ENCODE results near the gene ODAM.

ODAM gene

DNA sequence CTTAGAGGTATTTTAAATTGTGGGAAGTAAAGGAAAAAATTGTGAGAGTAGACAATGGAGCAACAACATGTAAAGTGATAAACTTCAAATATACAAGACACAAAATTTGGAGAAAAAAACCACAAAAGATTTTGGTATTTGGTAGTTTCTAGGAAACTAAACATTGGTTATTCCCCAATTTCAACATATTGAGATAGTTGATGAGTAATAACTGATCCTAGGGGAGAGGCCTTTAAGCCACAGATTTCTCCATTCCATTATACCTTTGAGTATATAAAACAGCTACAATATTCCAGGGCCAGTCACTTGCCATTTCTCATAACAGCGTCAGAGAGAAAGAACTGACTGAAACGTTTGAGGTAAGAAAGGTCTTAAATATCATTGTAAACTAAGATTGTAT, 30.3 kb downstream of the ODAM start, which contains the start of gene FDCSP:
TSS of gene FDCSP (plus strand) at position 301 of the 400 bp plus-strand sequence. CDS start 5,071 bp downstream, outside the sequence.
- no peak within 1 kb of the TSS for H2AFZ ChIP-seq (ENCODE audit: low read length)
- H3K18ac ChIP-seq (ENCODE audit: low read length): no peak within 1 kb of the TSS
- no CpG with 5 or more reads among the region's 2 CpGs for WGBS, 2 donors (ENCODE audit: extremely low coverage in 2 of 2, insufficient read length in 2 of 2, insufficient replicate concordance in 1 of 2)
- H3K9ac ChIP-seq (ENCODE audit: low read depth, low read length, poor library complexity): no peak within 1 kb of the TSS
- no peak within 1 kb of the TSS for H3K14ac ChIP-seq (ENCODE audit: low read length)
- H2AK5ac ChIP-seq (ENCODE audit: low read depth, low read length): no peak within 1 kb of the TSS
- no peak within 1 kb of the TSS for H3K23ac ChIP-seq (ENCODE audit: low read depth, low read length, poor library complexity)
- H3K36me3 ChIP-seq (replicated peaks in 1 of 2; ENCODE audit: control insufficient read depth in 2 of 2, insufficient read depth in 2 of 2, low read length in 2 of 2): no peaks in the 10 kb centered on the region
- H2BK120ac ChIP-seq (ENCODE audit: low read depth, low read length): no peak within 1 kb of the TSS
- no peak within 1 kb of the TSS for H3K4me3 ChIP-seq (ENCODE audit: low read length in 2 of 2)
- no peak within 1 kb of the TSS for H3K4me2 ChIP-seq (ENCODE audit: insufficient read depth, low read length, poor library complexity, severe bottlenecking)
- H3K79me1 ChIP-seq (ENCODE audit: low read depth, low read length): no peaks in the 10 kb centered on the region
- H2BK15ac ChIP-seq (ENCODE audit: low read length): no peak within 1 kb of the TSS
- no peak for DNase-seq (ENCODE audit: low spot score)
- H3K27ac ChIP-seq (replicated peaks; ENCODE audit: low read length): no peak within 1 kb of the TSS
- no peak within 1 kb of the TSS for H3K4ac ChIP-seq (ENCODE audit: low read length)
- H3K4me1 ChIP-seq (ENCODE audit: control insufficient read depth in 2 of 2, insufficient read depth in 1 of 2, low read depth in 1 of 2, low read length in 2 of 2): no peaks in the 10 kb centered on the region
- no peak within 1 kb of the TSS for H4K91ac ChIP-seq (ENCODE audit: low read depth, low read length, poor library complexity)
- no peak within 1 kb of the TSS for H2BK12ac ChIP-seq (ENCODE audit: low read length)
- no peaks in the 10 kb centered on the region for H3K27me3 ChIP-seq (ENCODE audit: control insufficient read depth in 3 of 3, insufficient read depth in 3 of 3, low read depth in 1 of 3, low read length in 3 of 3)
- H4K8ac ChIP-seq (ENCODE audit: low read depth, low read length): no peak within 1 kb of the TSS
- no peak within 1 kb of the TSS for H2BK5ac ChIP-seq (ENCODE audit: low read length)
- H3K9me3 ChIP-seq (replicated peaks in 1 of 2; ENCODE audit: control insufficient read depth in 2 of 2, insufficient read depth in 1 of 2, low read depth in 1 of 2, low read length in 2 of 2): no peaks in the 10 kb centered on the region

GRCh38 chr4:70236125-70236524, 40.6 kb downstream of the ODAM start:
- H3K4ac ChIP-seq (ENCODE audit: low read length): no peak overlapping the region
- H3K4me2 ChIP-seq (ENCODE audit: insufficient read depth, low read length, poor library complexity, severe bottlenecking): no peak overlapping the region
- H2AK5ac ChIP-seq (ENCODE audit: low read depth, low read length): no peak overlapping the region
- H2BK12ac ChIP-seq (ENCODE audit: low read length): no peak overlapping the region
- no peak overlapping the region for H2AFZ ChIP-seq (ENCODE audit: low read length)
- no peak overlapping the region for H3K23ac ChIP-seq (ENCODE audit: low read depth, low read length, poor library complexity)
- H3K14ac ChIP-seq (ENCODE audit: low read length): no peak overlapping the region
- H3K18ac ChIP-seq (ENCODE audit: low read length): no peak overlapping the region
- no peak overlapping the region for H3K4me3 ChIP-seq (ENCODE audit: low read length in 2 of 2)
- H3K9ac ChIP-seq (ENCODE audit: low read depth, low read length, poor library complexity): no peak overlapping the region
- H3K27me3 ChIP-seq (ENCODE audit: control insufficient read depth in 3 of 3, insufficient read depth in 3 of 3, low read depth in 1 of 3, low read length in 3 of 3): no peaks in the 10 kb centered on the region
- H4K8ac ChIP-seq (ENCODE audit: low read depth, low read length): no peak overlapping the region
- no peaks in the 10 kb centered on the region for H3K79me1 ChIP-seq (ENCODE audit: low read depth, low read length)
- H3K36me3 ChIP-seq (replicated peaks in 1 of 2; ENCODE audit: control insufficient read depth in 2 of 2, insufficient read depth in 2 of 2, low read length in 2 of 2): no peaks in the 10 kb centered on the region
- H3K9me3 ChIP-seq (replicated peaks in 1 of 2; ENCODE audit: control insufficient read depth in 2 of 2, insufficient read depth in 1 of 2, low read depth in 1 of 2, low read length in 2 of 2): no peaks in the 10 kb centered on the region
- H2BK5ac ChIP-seq (ENCODE audit: low read length): no peak overlapping the region
- no peaks in the 10 kb centered on the region for H3K4me1 ChIP-seq (ENCODE audit: control insufficient read depth in 2 of 2, insufficient read depth in 1 of 2, low read depth in 1 of 2, low read length in 2 of 2)
- no peak for DNase-seq (ENCODE audit: low spot score)
- no peak overlapping the region for H2BK120ac ChIP-seq (ENCODE audit: low read depth, low read length)
- no peak overlapping the region for H3K27ac ChIP-seq (replicated peaks; ENCODE audit: low read length)
- no peak overlapping the region for H4K91ac ChIP-seq (ENCODE audit: low read depth, low read length, poor library complexity)
- no peak overlapping the region for H2BK15ac ChIP-seq (ENCODE audit: low read length)
- WGBS, 2 donors (ENCODE audit: extremely low coverage in 2 of 2, insufficient read length in 2 of 2, insufficient replicate concordance in 1 of 2): no CpG with 5 or more reads among the region's 1 CpG

DNA sequence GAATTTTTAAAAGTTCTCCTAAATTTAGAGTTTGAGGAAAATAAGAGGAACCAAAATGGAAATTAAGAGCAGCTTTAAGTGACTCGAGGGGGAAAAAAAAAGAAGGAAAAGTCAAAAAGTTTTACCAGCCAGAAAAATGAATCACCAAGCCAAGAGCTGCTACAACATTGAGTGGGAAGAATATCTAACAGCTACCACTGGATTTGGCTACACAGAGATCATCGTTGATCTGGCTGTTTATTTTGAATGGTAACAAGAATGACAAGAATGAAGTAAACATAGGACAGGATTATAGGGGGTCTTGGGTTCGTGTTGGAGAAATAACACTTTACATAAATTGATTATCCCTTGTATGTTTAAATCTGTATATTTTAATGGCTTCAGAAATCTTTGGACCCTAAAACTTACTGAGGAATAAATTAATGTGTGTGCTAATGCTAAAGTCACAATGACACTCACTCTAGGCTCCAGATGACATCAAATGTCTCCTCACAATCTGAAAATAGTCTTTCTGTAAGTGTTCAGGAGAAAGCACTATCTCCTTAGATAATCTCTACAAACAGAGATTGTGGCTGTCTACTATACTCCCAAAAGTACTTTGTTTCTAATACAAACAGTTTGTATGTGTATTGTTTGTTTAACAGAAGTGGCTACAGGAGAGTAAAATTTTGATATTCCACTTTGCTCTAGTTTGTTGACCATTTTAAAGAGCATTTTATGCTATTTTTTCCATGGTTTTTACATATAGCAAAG, 43.8 kb downstream of the ODAM start:
- H3K9ac ChIP-seq (ENCODE audit: low read depth, low read length, poor library complexity): no peak overlapping the region
- no peak overlapping the region for H3K4ac ChIP-seq (ENCODE audit: low read length)
- H2BK15ac ChIP-seq (ENCODE audit: low read length): no peak overlapping the region
- no peak overlapping the region for H3K4me2 ChIP-seq (ENCODE audit: insufficient read depth, low read length, poor library complexity, severe bottlenecking)
- H3K36me3 ChIP-seq (replicated peaks in 1 of 2; ENCODE audit: control insufficient read depth in 2 of 2, insufficient read depth in 2 of 2, low read length in 2 of 2): no peaks in the 10 kb centered on the region
- H4K8ac ChIP-seq (ENCODE audit: low read depth, low read length): no peak overlapping the region
- no peaks in the 10 kb centered on the region for H3K4me1 ChIP-seq (ENCODE audit: control insufficient read depth in 2 of 2, insufficient read depth in 1 of 2, low read depth in 1 of 2, low read length in 2 of 2)
- H3K18ac ChIP-seq (ENCODE audit: low read length): no peak overlapping the region
- WGBS, 2 donors (ENCODE audit: extremely low coverage in 2 of 2, insufficient read length in 2 of 2, insufficient replicate concordance in 1 of 2): no CpG with 5 or more reads among the region's 3 CpGs
- no peak overlapping the region for H3K14ac ChIP-seq (ENCODE audit: low read length)
- H3K23ac ChIP-seq (ENCODE audit: low read depth, low read length, poor library complexity): no peak overlapping the region
- H2AFZ ChIP-seq (ENCODE audit: low read length): no peak overlapping the region
- no peaks in the 10 kb centered on the region for H3K27me3 ChIP-seq (ENCODE audit: control insufficient read depth in 3 of 3, insufficient read depth in 3 of 3, low read depth in 1 of 3, low read length in 3 of 3)
- H2AK5ac ChIP-seq (ENCODE audit: low read depth, low read length): no peak overlapping the region
- no peak overlapping the region for H3K4me3 ChIP-seq (ENCODE audit: low read length in 2 of 2)
- no peak overlapping the region for H3K27ac ChIP-seq (replicated peaks; ENCODE audit: low read length)
- H2BK12ac ChIP-seq (ENCODE audit: low read length): no peak overlapping the region
- H3K9me3 ChIP-seq (replicated peaks in 1 of 2; ENCODE audit: control insufficient read depth in 2 of 2, insufficient read depth in 1 of 2, low read depth in 1 of 2, low read length in 2 of 2): no peaks in the 10 kb centered on the region
- no peak overlapping the region for H4K91ac ChIP-seq (ENCODE audit: low read depth, low read length, poor library complexity)
- H2BK5ac ChIP-seq (ENCODE audit: low read length): no peak overlapping the region
- no peaks in the 10 kb centered on the region for H3K79me1 ChIP-seq (ENCODE audit: low read depth, low read length)
- H2BK120ac ChIP-seq (ENCODE audit: low read depth, low read length): no peak overlapping the region
- DNase-seq (ENCODE audit: low spot score): no peak

- Histone ChIP-seq H3K9me3 (replicated peaks in 1 of 2; ENCODE audit: control insufficient read depth in 2 of 2, insufficient read depth in 1 of 2, low read depth in 1 of 2, low read length in 2 of 2) (no peaks in the 10 kb centered on the region), H3K27me3 (ENCODE audit: control insufficient read depth in 3 of 3, insufficient read depth in 3 of 3, low read depth in 1 of 3, low read length in 3 of 3) (no peaks in the 10 kb centered on the region), H3K79me1 (ENCODE audit: low read depth, low read length) (no peaks in the 10 kb centered on the region), H2BK12ac (ENCODE audit: low read length) (no peak overlapping the region), H2BK5ac (ENCODE audit: low read length) (no peak overlapping the region), H3K27ac (replicated peaks; ENCODE audit: low read length) (no peak overlapping the region), H3K18ac (ENCODE audit: low read length) (no peak overlapping the region), H2AFZ (ENCODE audit: low read length) (no peak overlapping the region), H2AK5ac (ENCODE audit: low read depth, low read length) (no peak overlapping the region), H3K36me3 (replicated peaks in 1 of 2; ENCODE audit: control insufficient read depth in 2 of 2, insufficient read depth in 2 of 2, low read length in 2 of 2) (no peaks in the 10 kb centered on the region), H2BK15ac (ENCODE audit: low read length) (no peak overlapping the region), H3K4me2 (ENCODE audit: insufficient read depth, low read length, poor library complexity, severe bottlenecking) (no peak overlapping the region), H3K4me3 (ENCODE audit: low read length in 2 of 2) (no peak overlapping the region), H3K4ac (ENCODE audit: low read length) (no peak overlapping the region), H4K8ac (ENCODE audit: low read depth, low read length) (no peak overlapping the region), H3K23ac (ENCODE audit: low read depth, low read length, poor library complexity) (no peak overlapping the region), H3K4me1 (ENCODE audit: control insufficient read depth in 2 of 2, insufficient read depth in 1 of 2, low read depth in 1 of 2, low read length in 2 of 2) (no peaks in the 10 kb centered on the region), H3K14ac (ENCODE audit: low read length) (no peak overlapping the region), H3K9ac (ENCODE audit: low read depth, low read length, poor library complexity) (no peak overlapping the region), H2BK120ac (ENCODE audit: low read depth, low read length) (no peak overlapping the region), H4K91ac (ENCODE audit: low read depth, low read length, poor library complexity) (no peak overlapping the region)
- WGBS, 2 donors (ENCODE audit: extremely low coverage in 2 of 2, insufficient read length in 2 of 2, insufficient replicate concordance in 1 of 2): no CpG with 5 or more reads among the region's 5 CpGs
- no peak for DNase-seq (ENCODE audit: low spot score)
Measured at GRCh38 chr4:70239884-70240591, 44.5 kb downstream of the ODAM start.
